Measurements from ENCODE around the gene VARS2. TPM values are rescaled to one million over a fixed set of nuclear protein-coding genes. Genes with fewer than 3 reads are reported as not detected.

Gene VARS2
- total and polyA plus RNA-seq, 7 donors: 6.7 to 23.0 (median 8.0) TPM

DNA sequence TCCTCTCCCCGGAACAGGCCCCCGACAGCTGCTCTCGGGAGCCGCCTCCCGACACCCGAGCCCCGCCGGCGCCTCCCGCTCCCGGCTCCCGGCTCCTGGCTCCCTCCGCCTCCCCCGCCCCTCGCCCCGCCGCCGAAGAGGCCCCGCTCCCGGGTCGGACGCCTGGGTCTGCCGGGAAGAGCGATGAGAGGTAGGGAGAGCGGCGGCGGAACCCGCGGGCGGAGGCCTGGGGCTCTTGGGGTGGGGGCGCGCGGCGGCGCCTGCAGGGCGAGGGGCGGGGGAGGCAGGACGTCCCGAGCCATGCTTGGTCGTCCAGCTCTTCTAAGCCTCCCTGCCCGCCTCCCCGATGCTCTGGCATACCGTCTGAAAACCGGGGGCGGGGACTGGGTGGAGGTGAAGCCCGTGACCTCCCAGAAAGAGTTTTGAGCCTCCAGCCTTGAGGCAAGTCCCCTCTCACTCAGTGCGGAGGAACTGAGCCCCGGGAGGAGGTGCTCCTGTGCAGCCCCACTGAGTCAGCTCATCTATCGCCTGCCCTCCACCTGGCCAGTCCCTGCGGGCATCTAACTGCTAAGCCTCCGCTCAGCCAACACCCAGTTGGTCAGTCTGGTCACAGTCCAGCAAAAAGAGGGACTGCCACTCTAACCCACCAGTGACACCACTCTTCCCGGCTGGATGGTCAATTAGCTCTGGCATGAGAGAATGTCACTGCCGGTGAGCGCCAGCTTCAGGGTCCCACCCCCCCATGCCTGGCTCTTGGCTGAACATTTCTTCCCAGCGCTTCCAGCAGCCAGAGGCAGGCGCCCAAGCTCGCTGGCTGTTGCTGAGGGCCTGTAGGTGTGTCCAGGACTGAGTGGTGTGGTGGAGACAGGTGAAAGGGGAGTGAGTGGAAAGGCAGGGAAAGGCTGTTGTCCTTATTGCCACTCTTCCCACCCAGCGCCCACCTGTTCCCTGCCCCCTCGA, 29.2 kb upstream of the VARS2 start:
- no peaks in the 10 kb centered on the region for H3K9me3 ChIP-seq
- TF ChIP-seq POLR2AphosphoS5 (IDR thresholded peaks at IDR 0.05): peak in 2 of 4 donors; percentile 18 to 31
- TF ChIP-seq, protein P1, sequence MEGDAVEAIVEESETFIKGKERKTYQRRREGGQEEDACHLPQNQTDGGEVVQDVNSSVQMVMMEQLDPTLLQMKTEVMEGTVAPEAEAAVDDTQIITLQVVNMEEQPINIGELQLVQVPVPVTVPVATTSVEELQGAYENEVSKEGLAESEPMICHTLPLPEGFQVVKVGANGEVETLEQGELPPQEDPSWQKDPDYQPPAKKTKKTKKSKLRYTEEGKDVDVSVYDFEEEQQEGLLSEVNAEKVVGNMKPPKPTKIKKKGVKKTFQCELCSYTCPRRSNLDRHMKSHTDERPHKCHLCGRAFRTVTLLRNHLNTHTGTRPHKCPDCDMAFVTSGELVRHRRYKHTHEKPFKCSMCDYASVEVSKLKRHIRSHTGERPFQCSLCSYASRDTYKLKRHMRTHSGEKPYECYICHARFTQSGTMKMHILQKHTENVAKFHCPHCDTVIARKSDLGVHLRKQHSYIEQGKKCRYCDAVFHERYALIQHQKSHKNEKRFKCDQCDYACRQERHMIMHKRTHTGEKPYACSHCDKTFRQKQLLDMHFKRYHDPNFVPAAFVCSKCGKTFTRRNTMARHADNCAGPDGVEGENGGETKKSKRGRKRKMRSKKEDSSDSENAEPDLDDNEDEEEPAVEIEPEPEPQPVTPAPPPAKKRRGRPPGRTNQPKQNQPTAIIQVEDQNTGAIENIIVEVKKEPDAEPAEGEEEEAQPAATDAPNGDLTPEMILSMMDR (IDR thresholded peaks at IDR 0.05): no peak
- no peak for TF ChIP-seq POLR2A (IDR thresholded peaks at IDR 0.05)
- TF ChIP-seq EP300 (IDR thresholded peaks at IDR 0.05): no peak
- WGBS, 2 donors: 2 to 7% methylated on average over 59 of the region's 59 CpGs
- H3K4me1 ChIP-seq: peaks cover 0 to 46% (median 36%) of the 10 kb centered on the region in 4 donors
- H3K27ac ChIP-seq: peak overlapping the region; percentile 89 to 95 (median 94)
- no peaks in the 10 kb centered on the region for H3K27me3 ChIP-seq
- peak; percentile 80 for DNase-seq
- peaks cover 0 to 11% (median 3%) of the 10 kb centered on the region in 4 donors for H3K36me3 ChIP-seq
- H3K4me3 ChIP-seq: peak overlapping the region; percentile 80 to 93 (median 87)
- intact Hi-C loops (cut with DNase I): loop anchor here (2.0 kb wide), 1 partner anchor 142 kb away; the partner anchor contains the start of gene FLOT1

DNA sequence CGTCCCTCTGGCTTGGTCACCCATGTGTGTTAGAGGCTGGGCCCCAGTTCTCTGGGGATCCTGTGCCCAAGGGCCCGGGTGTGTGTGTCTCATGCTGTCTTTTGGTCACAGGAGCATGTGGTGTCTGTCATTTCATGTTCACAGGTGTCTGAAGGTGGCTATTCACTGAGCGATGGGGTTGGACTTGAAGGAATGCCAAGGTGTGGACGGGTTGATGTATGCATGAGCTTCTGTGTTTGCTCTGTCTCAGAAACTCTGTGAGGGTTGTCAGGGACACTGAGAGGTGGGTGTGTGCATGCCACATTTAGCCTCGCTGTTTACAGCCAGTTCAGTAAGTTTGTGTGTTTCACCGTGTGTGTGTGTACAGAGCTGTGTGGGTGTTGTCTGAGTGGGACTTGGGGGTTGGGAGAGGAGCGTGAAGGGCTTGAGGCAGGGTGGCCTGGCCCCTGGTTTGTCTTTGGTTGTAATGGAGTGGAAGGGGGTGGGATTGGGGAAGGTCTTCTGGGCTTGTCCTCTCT, 28.5 kb upstream of the VARS2 start:
- Histone ChIP-seq H3K4me3 (peak overlapping the region; percentile 80 to 93 (median 87)), H3K4me1 (peaks cover 0 to 53% (median 43%) of the 10 kb centered on the region in 4 donors), H3K9me3 (no peaks in the 10 kb centered on the region), H3K36me3 (peaks cover 0 to 16% (median 4%) of the 10 kb centered on the region in 4 donors), H3K27ac (peak overlapping the region; percentile 89 to 95 (median 94)), H3K27me3 (no peaks in the 10 kb centered on the region)
- intact Hi-C loops (cut with DNase I): loop anchor here (2.0 kb wide), 1 partner anchor 143 kb away; the partner anchor contains the start of gene FLOT1
- TF ChIP-seq POLR2AphosphoS5 (IDR thresholded peaks at IDR 0.05) (no peak), POLR2A (IDR thresholded peaks at IDR 0.05) (peak in 1 of 2 donors; percentile 13)
- TF ChIP-seq, protein P1 (IDR thresholded peaks at IDR 0.05): no peak
- no peak for DNase-seq
- 7 to 32% methylated on average over 7 of the region's 7 CpGs for WGBS, 2 donors

DNA sequence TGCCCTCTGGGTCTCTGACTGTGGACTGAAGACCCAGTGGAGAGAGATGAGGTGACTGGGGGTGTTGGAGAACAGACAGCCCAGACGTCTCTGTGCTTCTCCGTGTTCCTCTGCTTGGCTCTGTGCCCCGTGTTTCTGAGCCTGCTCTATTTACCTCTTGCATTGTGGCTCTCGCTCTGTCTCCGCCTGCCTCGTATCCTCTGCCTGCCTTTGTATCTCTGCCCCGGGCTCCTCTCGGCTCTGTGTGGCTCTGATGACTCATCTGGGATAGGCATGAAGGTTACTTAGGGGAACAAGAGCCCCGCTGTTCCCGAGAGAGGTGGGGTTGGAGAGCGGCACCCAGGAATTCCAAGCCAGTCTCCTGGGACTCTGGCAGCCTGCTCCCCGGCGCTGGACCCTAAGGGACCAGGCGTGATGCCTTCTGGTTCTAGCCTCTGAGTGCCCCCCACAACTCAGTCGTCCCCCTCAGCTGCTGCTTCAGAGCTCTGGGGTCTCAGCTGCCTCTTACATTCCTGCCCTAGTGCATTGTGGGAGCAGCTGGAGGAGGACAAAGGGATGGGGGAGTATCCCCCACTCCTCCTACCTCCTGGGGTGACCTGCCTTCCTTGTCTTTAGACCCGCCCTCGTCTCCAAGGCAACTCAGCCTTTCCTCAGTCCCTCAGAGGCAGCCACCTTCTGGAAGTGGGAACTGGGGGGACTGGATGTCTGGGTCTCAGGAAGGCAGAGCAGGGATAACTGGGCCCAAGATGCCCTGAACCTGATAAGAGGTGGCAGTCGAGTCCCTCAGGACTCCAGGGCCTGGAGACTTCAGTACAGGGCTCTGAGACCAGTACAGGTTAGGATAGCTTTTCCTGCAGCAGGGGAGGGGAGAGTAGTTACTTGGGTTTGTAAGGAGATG, 27.8 kb upstream of the VARS2 start:
- H3K4me3 ChIP-seq: peak overlapping the region; percentile 80 to 93 (median 87)
- H3K27ac ChIP-seq: peak overlapping the region; percentile 89 to 95 (median 94)
- no peaks in the 10 kb centered on the region for H3K27me3 ChIP-seq
- intact Hi-C loops (cut with DNase I): loop anchor here (2.0 kb wide), 1 partner anchor 143 kb away; the partner anchor contains the start of gene FLOT1
- H3K36me3 ChIP-seq: peaks cover 0 to 23% (median 4%) of the 10 kb centered on the region in 4 donors
- WGBS, 2 donors: 12 to 44% methylated on average over 18 of the region's 18 CpGs
- H3K9me3 ChIP-seq: no peaks in the 10 kb centered on the region
- DNase-seq: peak; percentile 89
- peaks cover 0 to 55% (median 44%) of the 10 kb centered on the region in 4 donors for H3K4me1 ChIP-seq
- no peak for TF ChIP-seq POLR2A (IDR thresholded peaks at IDR 0.05)
- no peak for TF ChIP-seq EP300 (IDR thresholded peaks at IDR 0.05)
- TF ChIP-seq, protein P1 (IDR thresholded peaks at IDR 0.05): no peak
- peak in 2 of 4 donors; percentile 55 to 70 for TF ChIP-seq POLR2AphosphoS5 (IDR thresholded peaks at IDR 0.05)

DNA sequence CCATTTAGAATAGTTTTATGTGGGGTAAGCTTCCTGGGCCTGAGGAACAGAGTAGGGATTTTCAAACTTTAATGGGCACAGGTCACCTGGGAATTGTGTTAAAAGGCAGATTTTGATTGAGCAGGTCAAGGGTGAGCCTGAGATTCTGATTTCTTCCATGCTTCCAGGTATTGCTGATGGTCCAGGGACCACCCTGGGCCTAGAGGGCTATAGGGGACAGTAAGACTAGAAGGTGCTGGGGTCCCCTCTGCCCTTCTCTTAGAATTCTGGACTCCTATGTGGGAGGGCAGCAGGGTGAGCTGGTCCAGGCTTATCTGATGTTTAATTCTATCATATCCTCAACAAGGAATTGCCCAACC, 27.2 kb upstream of the VARS2 start:
- TF ChIP-seq POLR2AphosphoS5 (IDR thresholded peaks at IDR 0.05): no peak
- no peak for TF ChIP-seq EP300 (IDR thresholded peaks at IDR 0.05)
- TF ChIP-seq, protein P1 (IDR thresholded peaks at IDR 0.05): no peak
- TF ChIP-seq POLR2A (IDR thresholded peaks at IDR 0.05): no peak
- peaks cover 0 to 55% (median 44%) of the 10 kb centered on the region in 4 donors for H3K4me1 ChIP-seq
- H3K4me3 ChIP-seq: no peak overlapping the region
- intact Hi-C loops (cut with DNase I): no loop called here
- H3K9me3 ChIP-seq: no peaks in the 10 kb centered on the region
- peaks cover 0 to 23% (median 5%) of the 10 kb centered on the region in 4 donors for H3K36me3 ChIP-seq
- no peaks in the 10 kb centered on the region for H3K27me3 ChIP-seq
- peak overlapping the region; percentile 89 to 95 (median 94) for H3K27ac ChIP-seq
- no peak for DNase-seq

All from sigmoid colon (tissue), 7 donors.